Urothelium cell line (cell line): ENCODE measurements around the gene FCRL2.
"Not testable (repeated sequence)": the region's sequence is repeated elsewhere in the genome, so short reads cannot be mapped to it uniquely, and the experiment has no call there.

Experiments
- DNase-seq: peaks from one replicate; pipeline ENCODE4 v3.0.0; 2011; ENCODE audit warnings: low spot score, mixed read lengths
- FAIRE-seq: peaks from 2 replicates; lab custom pipeline; 2011; peaks lifted over from hg19 to GRCh38; lab: Jason Lieb, UNC

FCRL2 gene

GRCh38 chr1:157758018-157758417 lies 18.9 kb downstream of the FCRL2 start:
- no peak for DNase-seq
- FAIRE-seq = no peak

DNA sequence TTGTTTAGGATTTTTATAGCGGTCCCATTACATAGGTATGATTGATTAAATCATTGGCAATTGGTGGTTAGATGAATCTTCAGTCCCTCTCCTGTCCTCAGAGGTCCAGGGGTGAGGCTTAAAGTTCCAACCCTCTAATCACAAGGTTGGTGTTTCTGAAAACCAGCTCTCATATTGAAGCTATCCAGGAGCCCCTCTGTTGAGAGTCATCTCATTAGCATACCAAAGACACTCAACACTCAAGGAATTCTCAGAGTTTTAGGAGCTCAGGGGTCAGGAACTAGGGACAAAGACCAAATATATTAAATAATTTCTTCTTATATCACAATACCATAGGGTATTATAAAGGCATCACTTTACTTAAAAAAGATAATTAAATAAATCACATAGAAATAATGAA lies 23.3 kb downstream of the FCRL2 start:
- no peak for FAIRE-seq

DNA sequence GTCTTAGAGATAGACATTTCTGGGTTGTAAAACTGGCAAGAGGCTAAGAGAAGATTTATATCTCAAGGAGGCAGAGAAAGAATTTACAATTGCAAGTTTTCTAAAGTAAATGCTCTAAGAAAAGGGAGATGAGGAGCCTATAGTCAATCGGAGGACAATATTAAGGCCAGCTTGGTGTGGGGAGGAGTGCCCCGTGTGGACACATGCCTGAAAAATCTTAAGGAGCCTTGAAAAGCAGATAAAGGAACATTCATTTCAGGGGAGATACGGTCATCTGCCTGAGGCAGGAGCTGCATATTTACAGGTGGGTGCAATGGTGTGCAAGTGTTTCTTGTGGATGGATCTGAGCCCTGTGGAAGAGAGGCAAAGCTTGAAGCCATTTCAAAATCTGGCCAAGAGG lies 25.6 kb downstream of the FCRL2 start:
- DNase-seq (no peak), FAIRE-seq (no peak)

More for the DNA sequence above, 23.3 kb downstream of the FCRL2 start:
- DNase-seq = no peak

GRCh38 chr1:157748262-157748817 lies 28.6 kb downstream of the FCRL2 start:
- FAIRE-seq (no peak), DNase-seq (no peak)

GRCh38 chr1:157739229-157739901 lies 37.6 kb downstream of the FCRL2 start:
- DNase-seq (no peak), FAIRE-seq (no peak)

DNA sequence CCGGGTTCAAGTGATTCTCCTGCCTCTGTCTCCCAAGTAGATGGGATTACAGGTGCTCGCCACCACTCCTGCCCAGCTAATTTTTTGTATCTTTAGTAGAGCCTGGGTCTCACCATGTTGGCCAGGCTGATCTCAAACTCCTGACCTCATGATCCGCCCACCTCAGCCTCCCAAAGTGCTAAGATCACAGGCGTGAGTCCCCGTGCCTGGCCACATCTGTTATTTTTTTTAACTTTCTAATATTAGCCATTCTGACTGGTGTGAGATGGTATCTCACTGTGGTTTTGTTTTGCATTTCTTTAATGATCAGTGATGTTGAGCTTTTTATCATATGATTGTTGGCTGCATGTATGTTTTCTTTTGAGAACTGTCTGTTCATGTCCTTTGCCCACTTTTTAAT lies 40.9 kb downstream of the FCRL2 start:
- not testable (repeated sequence) for FAIRE-seq

GRCh38 chr1:157734321-157734720 lies 42.6 kb downstream of the FCRL2 start:
- no peak for DNase-seq
- no peak for FAIRE-seq

More for the DNA sequence above, 40.9 kb downstream of the FCRL2 start:
- DNase-seq = not testable (repeated sequence)

- no peak for FAIRE-seq
- DNase-seq = no peak
Observed at GRCh38 chr1:157732755-157733154, 44.2 kb downstream of the FCRL2 start.

- no peak for FAIRE-seq
- DNase-seq = no peak
Observed at GRCh38 chr1:157725221-157725577, 51.7 kb downstream of the FCRL2 start.

DNA sequence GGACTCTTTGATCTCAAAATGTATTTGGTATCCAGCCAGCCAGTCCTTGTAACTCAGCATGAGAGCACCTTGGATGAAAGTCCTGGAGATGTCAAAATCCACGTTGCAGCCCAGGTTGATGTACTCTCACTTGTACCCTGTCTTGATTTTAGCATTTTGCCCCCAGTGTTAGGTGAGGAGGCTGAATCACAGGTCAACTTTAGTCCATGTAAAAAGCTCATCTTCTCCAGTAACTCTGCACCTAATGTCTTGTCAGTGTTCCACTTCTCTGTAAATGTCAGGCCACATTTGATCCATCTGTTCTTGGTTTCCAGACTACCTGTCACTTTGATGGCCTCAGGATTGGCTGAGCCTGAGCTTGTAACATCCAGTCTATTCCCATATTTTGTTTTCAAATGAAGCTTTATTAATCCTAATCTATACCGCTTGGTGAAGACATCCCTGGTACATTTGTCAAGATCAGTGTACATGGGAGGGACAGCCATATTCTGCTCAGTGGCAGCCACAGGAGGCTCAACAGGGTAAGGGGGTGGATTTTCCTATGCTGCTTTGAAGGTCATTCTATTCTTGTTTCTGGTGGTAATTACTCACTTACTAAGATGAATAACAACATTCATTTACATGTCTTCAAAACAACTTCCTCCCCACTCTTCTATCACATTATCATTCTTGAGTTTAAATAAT lies 52.3 kb downstream of the FCRL2 start:
- DNase-seq = no peak
- no peak for FAIRE-seq

GRCh38 chr1:157723157-157723556 lies 53.8 kb downstream of the FCRL2 start:
- FAIRE-seq (no peak), DNase-seq (no peak)

DNA sequence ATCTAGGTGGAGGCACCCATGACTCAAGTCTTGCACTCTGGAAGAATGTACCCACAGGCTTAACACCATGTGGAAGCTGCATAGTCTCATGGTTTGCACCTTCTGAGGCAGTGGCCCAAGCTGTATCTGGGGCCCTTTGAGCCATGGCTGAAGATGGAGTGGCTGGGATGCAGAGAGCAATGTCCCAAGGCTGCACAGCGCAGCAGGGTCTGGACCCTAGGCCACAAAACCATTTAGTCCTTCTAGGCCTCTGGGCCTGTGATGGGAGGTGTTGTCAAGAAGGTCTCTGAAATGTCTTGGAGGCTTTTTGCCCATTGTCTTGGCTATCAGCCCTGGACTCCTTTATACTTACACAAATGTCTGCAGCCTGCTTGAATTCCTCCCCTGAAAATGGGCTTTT lies 54.9 kb downstream of the FCRL2 start:
- no peak for FAIRE-seq
- no peak for DNase-seq

GRCh38 chr1:157715736-157716135 lies 61.2 kb downstream of the FCRL2 start:
- no peak for FAIRE-seq

DNA sequence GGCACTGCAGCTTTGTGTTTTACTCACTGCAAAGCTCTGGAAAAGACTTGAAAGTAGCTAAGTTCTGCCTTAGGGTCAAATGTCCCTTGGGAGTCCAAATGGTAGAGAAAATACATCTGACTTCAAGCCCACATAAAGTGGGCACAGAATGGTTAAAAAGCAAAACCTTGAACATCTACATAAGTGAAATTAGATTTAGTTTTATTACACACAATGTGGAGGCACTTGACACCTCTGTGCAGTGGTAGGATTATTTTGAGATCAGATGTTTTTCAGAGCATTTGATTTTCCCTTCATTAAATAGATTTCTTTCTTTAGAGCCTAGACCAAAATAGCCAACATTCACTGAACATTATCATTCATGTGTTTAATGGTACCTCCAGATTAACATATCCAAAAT lies 65.1 kb downstream of the FCRL2 start:
- FAIRE-seq (no peak), DNase-seq (no peak)

More at GRCh38 chr1:157715736-157716135, 61.2 kb downstream of the FCRL2 start:
- no peak for DNase-seq

GRCh38 chr1:157704878-157705277 lies 72.1 kb downstream of the FCRL2 start:
- FAIRE-seq = no peak
- no peak for DNase-seq

GRCh38 chr1:157703981-157704380 lies 73.0 kb downstream of the FCRL2 start:
- no peak for FAIRE-seq

DNA sequence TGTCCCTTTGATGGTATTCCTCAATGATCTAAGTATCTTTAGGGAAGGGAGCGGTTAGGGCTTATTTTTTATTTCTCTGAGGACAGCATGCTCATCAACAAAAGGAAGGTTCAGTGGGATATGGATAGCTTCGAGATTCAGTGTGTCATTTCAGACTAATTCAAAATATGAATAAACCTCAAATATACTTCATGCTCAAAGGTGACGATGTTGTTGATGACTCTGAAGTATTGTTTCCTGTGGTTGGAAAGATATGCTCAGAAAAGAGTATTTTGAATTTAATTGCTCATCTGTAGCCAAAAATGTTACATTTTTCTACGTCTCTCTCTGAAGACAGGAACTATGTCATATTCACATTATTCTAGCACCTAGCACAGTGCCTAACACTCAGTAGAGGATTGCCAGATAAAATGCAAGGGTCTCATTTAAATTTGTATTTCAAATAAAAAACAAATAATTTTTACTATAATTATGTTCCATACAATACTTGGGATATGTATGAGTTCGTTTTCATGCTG lies 74.6 kb downstream of the FCRL2 start:
- DNase-seq (no peak), FAIRE-seq (no peak)

More at GRCh38 chr1:157703981-157704380, 73.0 kb downstream of the FCRL2 start:
- no peak for DNase-seq

DNA sequence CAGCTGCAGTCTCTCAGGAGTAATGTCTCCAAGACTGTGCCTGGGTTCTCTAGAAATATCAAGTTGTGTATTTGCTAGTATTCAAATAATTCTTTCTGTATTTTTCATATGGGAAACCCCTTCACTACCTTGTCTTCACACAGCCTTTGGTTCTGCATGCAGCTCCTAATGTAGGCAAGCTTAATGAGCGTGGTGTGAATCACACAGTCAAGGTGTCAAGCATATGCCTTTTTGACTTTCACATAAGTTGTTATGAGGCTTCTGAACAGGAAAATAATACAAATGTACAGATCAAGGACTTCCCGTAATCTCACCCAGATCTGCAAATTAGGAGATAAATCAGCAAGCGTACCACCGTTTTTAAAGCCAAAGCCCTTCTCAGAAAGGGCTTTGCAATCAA lies 76.2 kb downstream of the FCRL2 start, which contains the start of gene FCRL3:
TSS of gene FCRL3 (minus strand) at position 38 of the 400 bp plus-strand sequence. CDS start 280 bp downstream, outside the sequence.
- FAIRE-seq (no peak), DNase-seq (no peak)

GRCh38 chr1:157700305-157700704 lies 76.6 kb downstream of the FCRL2 start:
- no peak for DNase-seq
- no peak for FAIRE-seq

- DNase-seq (no peak), FAIRE-seq (no peak)
Observed at GRCh38 chr1:157697781-157698569, 79.0 kb downstream of the FCRL2 start.
